Measurements from ENCODE around the gene DACH1. TPM values are rescaled to one million over a fixed set of nuclear protein-coding genes. Genes with fewer than 3 reads are reported as not detected.

DACH1 gene
- total RNA-seq, 2 experiments from 2014 or later = not detected

DNA sequence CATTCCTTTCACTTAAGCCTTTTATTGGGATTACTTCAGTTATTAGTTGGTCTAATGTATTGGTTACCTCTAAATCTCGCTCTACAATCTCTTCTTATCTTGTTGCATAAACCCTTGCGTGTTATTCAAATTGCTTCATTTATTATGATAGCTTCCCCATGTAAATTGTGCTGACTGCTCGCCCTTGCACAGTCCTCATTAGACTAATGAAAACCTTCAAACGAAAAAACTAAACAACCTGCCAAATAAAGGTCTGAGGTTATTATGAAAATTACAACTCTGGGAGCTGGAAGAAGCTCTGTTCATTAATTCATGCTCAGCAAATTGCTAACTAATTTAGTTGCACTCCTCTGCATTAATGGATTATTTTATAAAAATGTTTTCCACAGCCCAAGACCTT lies 320.1 kb downstream of the DACH1 start:
- DNase-seq = no peak
- Mint-ChIP-seq H3K27ac (no peak overlapping the region), H3K4me1 (no peaks in the 10 kb centered on the region), H3K27me3 (no peaks in the 10 kb centered on the region), H3K4me3 (no peak overlapping the region), H3K9me3 (no peaks in the 10 kb centered on the region), H3K36me3 (ENCODE audit: low read depth) (no peaks in the 10 kb centered on the region)
- POLR2A ChIA-PET = no interaction called here
- CTCF ChIA-PET = no interaction called here

DNA sequence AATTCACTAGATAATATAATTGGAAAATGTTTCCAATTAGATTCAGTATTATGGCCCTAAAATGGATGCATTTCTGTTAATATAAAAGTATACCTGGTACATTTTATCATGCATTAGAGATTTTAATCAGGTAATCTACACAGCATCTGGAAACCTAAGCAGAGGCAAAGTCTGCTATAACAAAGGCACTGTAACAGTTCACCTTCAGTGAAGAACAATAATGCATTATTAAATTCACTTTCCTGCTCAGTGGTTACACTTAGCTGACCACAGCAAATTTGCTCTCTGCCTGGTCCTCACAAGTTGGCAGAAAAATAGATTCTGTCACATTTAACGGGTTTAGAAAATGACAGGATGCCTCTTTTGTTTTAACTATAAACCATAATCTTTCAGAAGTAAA lies 326.9 kb downstream of the DACH1 start:
- Mint-ChIP-seq H3K4me3 (no peak overlapping the region), H3K27me3 (no peaks in the 10 kb centered on the region), H3K36me3 (ENCODE audit: low read depth) (no peaks in the 10 kb centered on the region), H3K27ac (no peak overlapping the region), H3K9me3 (no peaks in the 10 kb centered on the region), H3K4me1 (no peaks in the 10 kb centered on the region)
- no peak for DNase-seq
- CTCF ChIA-PET = no interaction called here
- POLR2A ChIA-PET = no interaction called here

DNA sequence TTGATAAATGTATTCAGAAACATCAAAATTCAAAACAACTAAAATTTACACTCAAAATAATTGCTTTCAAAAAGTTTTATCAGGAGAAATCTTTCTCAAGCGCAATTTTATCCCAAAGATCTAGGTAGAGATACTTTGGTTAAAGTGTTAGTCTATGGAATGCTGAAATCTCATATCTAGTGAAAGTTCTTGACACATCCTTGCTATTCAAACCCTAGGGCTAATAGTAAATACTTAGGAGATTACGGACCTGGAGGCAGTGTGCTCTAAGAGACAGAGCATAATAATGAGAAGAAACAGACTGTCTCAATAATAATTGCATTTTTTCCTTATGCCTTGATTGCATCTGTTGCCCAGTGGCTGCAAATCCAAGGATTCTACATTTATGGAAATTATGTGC lies 330.8 kb downstream of the DACH1 start:
- ChIA-PET POLR2A (no interaction called here), CTCF (no interaction called here)
- H3K9me3 Mint-ChIP-seq = no peaks in the 10 kb centered on the region
- H3K27ac Mint-ChIP-seq = no peak overlapping the region
- no peaks in the 10 kb centered on the region for H3K27me3 Mint-ChIP-seq
- H3K4me1 Mint-ChIP-seq = no peaks in the 10 kb centered on the region
- no peak for DNase-seq
- H3K36me3 Mint-ChIP-seq (ENCODE audit: low read depth) = no peaks in the 10 kb centered on the region
- no peak overlapping the region for H3K4me3 Mint-ChIP-seq

DNA sequence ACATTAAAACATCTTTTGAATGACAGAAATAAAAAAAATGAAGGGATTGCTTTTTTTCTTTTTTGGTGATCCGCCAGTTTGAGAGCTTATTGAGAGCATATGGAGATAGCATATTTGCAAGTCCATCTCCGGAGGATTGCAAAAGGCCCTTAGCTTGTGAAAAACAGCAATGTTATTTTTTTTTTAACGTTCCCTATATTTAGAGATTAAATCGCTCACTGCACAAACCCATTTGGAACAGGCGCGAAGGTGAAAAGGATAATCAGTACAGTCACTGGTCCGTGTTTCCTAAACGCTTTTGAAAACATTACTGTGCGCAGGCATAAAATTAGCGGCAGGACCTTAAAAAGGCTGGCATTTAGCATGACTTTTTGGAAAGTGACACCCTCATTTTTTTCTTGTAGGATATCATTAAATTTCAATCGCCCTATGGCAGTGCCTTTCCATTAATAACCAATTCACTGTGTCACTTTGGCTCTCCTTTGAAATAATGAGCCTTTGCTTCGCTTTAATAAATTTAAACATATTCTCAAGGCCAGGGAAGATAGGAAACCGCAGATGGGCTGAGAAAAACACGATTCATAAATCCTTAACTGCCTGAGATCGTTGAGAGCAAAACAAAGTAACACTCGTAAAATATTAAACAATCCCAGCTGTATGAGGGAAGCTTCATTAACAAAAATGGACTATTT lies 342.2 kb downstream of the DACH1 start:
- Mint-ChIP-seq H3K4me1 (no peaks in the 10 kb centered on the region), H3K27ac (no peak overlapping the region), H3K4me3 (no peak overlapping the region), H3K27me3 (no peaks in the 10 kb centered on the region), H3K9me3 (no peaks in the 10 kb centered on the region), H3K36me3 (ENCODE audit: low read depth) (no peaks in the 10 kb centered on the region)
- CTCF ChIA-PET = no interaction called here
- POLR2A ChIA-PET = no interaction called here
- no peak for DNase-seq

DNA sequence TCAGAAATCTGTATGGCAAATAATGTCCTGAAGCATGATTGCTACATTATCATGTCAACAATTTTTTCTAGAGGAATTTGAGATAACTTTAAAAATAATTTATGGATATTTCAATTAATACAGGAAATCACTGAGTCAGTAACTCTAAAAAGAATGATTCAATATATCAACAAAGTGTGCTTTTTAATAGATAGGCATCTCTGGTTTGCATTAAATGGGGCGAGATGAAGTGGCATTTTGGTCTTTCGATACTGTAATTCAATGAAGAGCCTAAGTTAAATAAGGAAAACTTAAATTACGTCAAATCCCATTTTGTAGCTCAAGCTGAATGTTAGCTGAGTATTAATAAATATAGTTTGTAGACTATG lies 342.8 kb downstream of the DACH1 start:
- no peaks in the 10 kb centered on the region for H3K9me3 Mint-ChIP-seq
- H3K4me1 Mint-ChIP-seq = no peaks in the 10 kb centered on the region
- no peak overlapping the region for H3K27ac Mint-ChIP-seq
- H3K36me3 Mint-ChIP-seq (ENCODE audit: low read depth) = no peaks in the 10 kb centered on the region
- ChIA-PET POLR2A (no interaction called here), CTCF (no interaction called here)
- no peak for DNase-seq
- H3K27me3 Mint-ChIP-seq = no peaks in the 10 kb centered on the region
- H3K4me3 Mint-ChIP-seq = no peak overlapping the region

DNA sequence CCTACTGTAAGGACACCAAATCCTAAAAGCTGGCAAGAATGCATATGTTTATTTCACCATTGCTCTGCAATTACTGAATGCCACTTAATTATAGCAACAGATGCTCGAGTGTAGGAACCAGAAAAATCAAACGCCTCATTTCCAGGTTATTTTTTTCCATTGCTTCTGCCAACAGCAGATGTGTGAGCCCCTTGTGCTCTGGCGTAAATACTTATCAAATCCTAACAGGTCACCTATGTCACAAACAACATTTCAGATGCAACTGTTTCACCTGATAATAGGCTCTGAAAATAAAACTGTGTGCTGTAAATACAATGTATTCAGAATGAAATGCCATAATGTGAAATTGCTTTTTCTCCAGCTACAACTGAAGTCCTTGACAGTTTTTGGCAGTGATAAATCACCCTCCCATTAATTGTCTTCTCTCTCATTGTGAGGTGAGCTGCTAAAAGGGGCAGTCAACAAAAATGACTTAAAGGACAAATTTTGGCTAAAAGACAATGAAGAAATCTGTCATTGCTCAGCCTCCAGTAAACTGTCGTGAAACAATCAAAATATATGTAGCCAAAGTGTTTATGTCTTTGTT lies 344.0 kb downstream of the DACH1 start:
- POLR2A ChIA-PET = no interaction called here
- no peaks in the 10 kb centered on the region for H3K36me3 Mint-ChIP-seq (ENCODE audit: low read depth)
- DNase-seq = no peak
- CTCF ChIA-PET = no interaction called here
- H3K4me3 Mint-ChIP-seq = no peak overlapping the region
- no peak overlapping the region for H3K27ac Mint-ChIP-seq
- H3K27me3 Mint-ChIP-seq = no peaks in the 10 kb centered on the region
- no peaks in the 10 kb centered on the region for H3K9me3 Mint-ChIP-seq
- H3K4me1 Mint-ChIP-seq = no peaks in the 10 kb centered on the region

DNA sequence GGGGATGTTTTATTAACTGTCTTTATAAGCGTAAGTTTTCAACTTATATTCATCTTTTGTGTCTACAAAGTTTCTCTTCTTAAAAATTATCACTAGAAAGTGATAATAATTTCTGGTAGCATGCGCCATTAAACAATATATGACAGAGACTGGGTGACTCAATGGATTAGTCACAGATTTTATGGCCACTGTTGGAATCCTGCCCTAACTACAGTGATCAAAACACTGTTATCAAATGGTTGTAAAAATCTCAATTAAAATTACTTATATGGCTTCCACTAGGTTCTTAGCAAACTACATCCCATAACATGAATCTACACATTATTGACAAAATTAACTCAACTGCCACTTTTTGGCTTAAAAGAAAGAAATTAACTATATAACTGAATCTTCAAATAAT lies 350.0 kb downstream of the DACH1 start:
- H3K4me1 Mint-ChIP-seq = no peaks in the 10 kb centered on the region
- H3K27ac Mint-ChIP-seq = no peak overlapping the region
- H3K4me3 Mint-ChIP-seq = no peak overlapping the region
- DNase-seq = no peak
- H3K9me3 Mint-ChIP-seq = no peaks in the 10 kb centered on the region
- ChIA-PET CTCF (no interaction called here), POLR2A (no interaction called here)
- no peaks in the 10 kb centered on the region for H3K27me3 Mint-ChIP-seq
- no peaks in the 10 kb centered on the region for H3K36me3 Mint-ChIP-seq (ENCODE audit: low read depth)

DNA sequence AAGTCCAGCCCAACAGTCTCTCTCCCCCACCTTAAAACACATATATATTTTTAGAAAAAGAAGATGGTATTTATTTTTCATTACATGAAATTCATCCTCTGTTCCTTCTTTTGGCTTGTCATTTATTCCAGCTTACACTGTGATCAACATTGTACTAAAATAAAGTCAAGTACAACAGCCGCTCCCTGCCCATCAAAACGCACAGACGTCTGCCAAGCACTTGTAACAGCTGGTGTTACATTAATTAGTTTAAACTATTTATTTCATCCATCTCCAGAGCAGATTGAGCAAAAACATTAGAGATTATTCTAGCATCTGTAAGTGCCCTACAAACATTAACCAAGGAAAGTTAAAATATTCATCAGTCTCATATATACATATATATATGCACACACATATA lies 350.5 kb downstream of the DACH1 start:
- DNase-seq = no peak
- ChIA-PET CTCF (no interaction called here), POLR2A (no interaction called here)
- Mint-ChIP-seq H3K27ac (no peak overlapping the region), H3K9me3 (no peaks in the 10 kb centered on the region), H3K27me3 (no peaks in the 10 kb centered on the region), H3K4me1 (no peaks in the 10 kb centered on the region), H3K36me3 (ENCODE audit: low read depth) (no peaks in the 10 kb centered on the region), H3K4me3 (no peak overlapping the region)

DNA sequence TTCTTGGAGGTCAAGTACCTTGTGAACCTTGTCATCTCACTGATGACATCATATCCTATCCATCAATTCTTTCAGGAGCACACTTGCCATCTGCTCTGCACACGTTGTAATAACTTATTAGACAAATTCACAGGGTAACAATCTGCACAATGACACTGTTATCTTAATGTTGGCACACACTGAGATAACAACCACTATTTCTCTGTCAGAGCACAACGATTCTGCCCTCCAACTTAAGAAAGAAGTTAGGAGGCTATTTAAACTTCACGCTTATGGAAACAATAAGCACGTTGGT lies 351.3 kb downstream of the DACH1 start:
- DNase-seq = no peak
- ChIA-PET CTCF (no interaction called here), POLR2A (no interaction called here)
- no peak overlapping the region for H3K27ac Mint-ChIP-seq
- H3K36me3 Mint-ChIP-seq (ENCODE audit: low read depth) = no peaks in the 10 kb centered on the region
- H3K4me3 Mint-ChIP-seq = no peak overlapping the region
- no peaks in the 10 kb centered on the region for H3K9me3 Mint-ChIP-seq
- H3K4me1 Mint-ChIP-seq = no peaks in the 10 kb centered on the region
- H3K27me3 Mint-ChIP-seq = no peaks in the 10 kb centered on the region

DNA sequence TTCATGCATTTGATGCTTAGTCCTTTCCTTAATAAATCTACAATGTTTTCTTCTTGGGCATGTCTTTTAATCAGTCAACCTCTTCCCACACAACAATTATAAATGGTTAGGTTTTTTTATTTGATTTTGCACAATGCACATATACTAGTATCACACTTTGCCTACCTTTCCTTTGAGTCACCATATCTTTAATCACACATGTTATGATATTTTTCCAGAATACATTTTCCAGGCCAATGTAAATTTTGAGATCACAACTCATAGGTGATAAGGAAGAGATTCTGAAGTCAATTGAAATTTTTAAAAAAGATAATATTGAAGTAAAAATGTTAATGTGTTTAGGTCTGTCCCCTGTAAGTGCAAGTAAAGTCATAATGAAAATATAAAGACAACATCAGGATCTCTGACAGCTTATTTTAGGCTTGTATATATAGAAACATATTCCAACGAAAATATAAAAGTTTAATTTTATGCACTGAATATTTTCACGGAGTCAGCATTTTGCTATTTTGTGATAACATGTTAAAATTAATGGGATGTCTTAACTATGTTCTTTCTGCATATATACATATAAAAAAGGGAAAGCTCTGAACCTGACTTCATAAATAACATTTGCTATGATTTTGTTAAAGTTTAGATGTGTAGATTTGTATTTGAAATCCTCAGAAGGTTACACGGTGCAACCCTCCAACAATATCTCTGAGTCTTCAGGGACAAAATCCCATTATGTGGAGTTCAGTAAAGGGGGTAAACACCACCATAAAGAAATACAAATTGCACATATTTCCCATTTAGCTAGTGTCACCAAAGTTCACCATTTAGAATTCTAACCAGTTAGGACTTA lies 351.9 kb downstream of the DACH1 start:
- peaks cover under 1% of the 10 kb centered on the region for H3K9me3 Mint-ChIP-seq
- no peak overlapping the region for H3K4me3 Mint-ChIP-seq
- no peaks in the 10 kb centered on the region for H3K27me3 Mint-ChIP-seq
- H3K36me3 Mint-ChIP-seq (ENCODE audit: low read depth) = no peaks in the 10 kb centered on the region
- H3K27ac Mint-ChIP-seq = no peak overlapping the region
- no peak for DNase-seq
- CTCF ChIA-PET = no interaction called here
- POLR2A ChIA-PET = no interaction called here
- H3K4me1 Mint-ChIP-seq = no peaks in the 10 kb centered on the region

DNA sequence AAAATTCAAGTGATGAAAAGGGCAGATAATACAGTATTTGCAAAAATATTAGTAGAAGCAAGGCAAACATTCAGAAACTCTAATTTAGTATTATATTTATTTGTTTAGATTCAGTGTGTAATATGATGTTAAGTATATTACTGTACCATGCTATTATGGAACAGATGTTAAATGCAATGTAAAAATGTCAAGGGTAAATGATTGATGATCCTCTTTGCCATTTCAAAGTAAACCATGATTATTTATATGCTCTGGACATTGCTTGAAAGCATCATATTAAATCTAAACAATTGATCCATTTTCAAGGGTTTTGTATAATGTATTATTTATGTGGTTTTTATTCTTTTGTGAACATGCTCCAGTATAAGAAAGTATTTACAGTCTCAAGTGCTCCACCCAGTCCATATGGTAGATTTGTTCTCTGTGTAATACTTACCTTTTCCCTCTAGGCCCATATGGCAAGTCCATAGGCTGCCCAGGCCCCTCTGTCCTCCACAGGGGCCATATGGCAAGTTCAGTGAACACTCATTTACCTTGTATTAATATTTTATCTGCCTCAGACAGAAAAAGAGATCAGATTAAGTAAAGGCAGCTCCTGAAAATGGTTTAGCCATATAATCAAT lies 353.5 kb downstream of the DACH1 start:
- no peaks in the 10 kb centered on the region for H3K36me3 Mint-ChIP-seq (ENCODE audit: low read depth)
- DNase-seq = no peak
- H3K4me1 Mint-ChIP-seq = no peaks in the 10 kb centered on the region
- H3K27me3 Mint-ChIP-seq = no peaks in the 10 kb centered on the region
- H3K27ac Mint-ChIP-seq = no peak overlapping the region
- ChIA-PET POLR2A (no interaction called here), CTCF (no interaction called here)
- H3K9me3 Mint-ChIP-seq = peaks cover 3% of the 10 kb centered on the region
- H3K4me3 Mint-ChIP-seq = no peak overlapping the region

DNA sequence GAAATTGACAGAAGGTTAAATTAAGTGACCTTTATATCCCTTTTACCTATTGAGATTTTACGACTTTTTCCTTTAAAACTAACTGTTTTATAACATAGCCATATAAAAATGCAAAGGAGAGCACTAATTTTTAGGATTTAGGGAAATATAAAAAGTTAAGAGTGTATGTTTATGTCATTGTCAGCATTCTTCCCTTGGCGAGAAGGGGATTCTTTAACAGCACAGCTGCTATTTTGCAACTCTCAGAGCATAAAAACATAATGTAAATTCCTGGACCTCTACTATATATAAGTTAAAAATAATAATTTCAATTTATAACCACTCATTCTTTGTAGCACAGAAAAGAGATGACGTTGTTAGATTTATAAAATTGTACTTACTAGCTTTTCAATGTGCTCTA lies 363.2 kb downstream of the DACH1 start:
- Mint-ChIP-seq H3K27ac (no peak overlapping the region), H3K4me1 (no peaks in the 10 kb centered on the region), H3K36me3 (ENCODE audit: low read depth) (no peaks in the 10 kb centered on the region), H3K4me3 (no peak overlapping the region), H3K9me3 (no peaks in the 10 kb centered on the region), H3K27me3 (no peaks in the 10 kb centered on the region)
- ChIA-PET POLR2A (no interaction called here), CTCF (no interaction called here)
- no peak for DNase-seq

DNA sequence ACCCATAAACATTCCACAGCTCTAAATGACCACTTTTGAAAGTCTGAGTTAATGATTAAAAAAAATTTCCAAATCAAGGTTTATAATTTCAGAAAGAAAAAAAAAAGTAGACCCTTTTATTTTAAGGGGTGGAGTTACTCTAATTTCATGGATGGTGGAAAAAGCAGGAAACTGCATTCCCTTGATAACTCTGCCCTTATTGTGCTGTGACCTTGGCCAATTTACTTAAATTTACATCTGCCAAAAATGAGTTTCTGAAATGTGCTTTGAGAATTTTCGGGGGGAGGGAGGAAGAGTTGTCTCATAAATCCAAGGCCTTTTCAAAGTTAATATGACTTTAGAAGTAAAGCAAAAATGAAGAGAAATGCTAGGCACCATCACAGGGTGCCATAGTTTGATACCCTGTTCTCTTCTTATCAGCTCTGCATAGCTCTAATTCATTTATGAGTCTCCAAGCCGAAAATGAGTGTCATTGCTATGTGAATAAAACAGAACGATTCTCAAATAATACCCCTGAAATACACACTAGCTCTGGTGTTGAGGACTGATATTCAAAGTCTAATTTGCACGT lies 367.0 kb downstream of the DACH1 start:
- H3K9me3 Mint-ChIP-seq = no peaks in the 10 kb centered on the region

DNA sequence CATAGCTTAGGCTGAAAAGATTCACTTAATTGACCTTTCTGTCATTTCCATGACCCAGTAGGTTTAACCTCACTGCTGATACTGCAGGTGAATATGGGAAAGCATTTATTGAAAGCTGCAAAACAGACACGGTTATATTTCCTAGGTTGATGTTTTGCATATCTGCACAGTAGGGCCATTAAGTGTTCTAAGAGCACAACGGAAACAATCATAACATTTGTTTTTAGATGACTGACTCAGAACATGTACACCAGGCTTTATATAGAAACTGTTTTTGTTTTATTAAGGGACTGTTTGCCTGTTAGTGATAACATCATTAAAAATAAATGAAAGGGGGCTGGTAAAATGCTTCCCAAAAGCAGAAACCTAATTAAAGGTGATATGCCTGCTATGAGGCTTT lies 367.8 kb downstream of the DACH1 start:
- H3K4me1 Mint-ChIP-seq = no peaks in the 10 kb centered on the region
- no peaks in the 10 kb centered on the region for H3K36me3 Mint-ChIP-seq (ENCODE audit: low read depth)
- DNase-seq = no peak
- H3K9me3 Mint-ChIP-seq = no peaks in the 10 kb centered on the region
- no peak overlapping the region for H3K4me3 Mint-ChIP-seq
- no peaks in the 10 kb centered on the region for H3K27me3 Mint-ChIP-seq
- ChIA-PET CTCF (no interaction called here), POLR2A (no interaction called here)
- H3K27ac Mint-ChIP-seq = no peak overlapping the region

More for the DNA sequence above, 367.0 kb downstream of the DACH1 start:
- Mint-ChIP-seq H3K27ac (no peak overlapping the region), H3K36me3 (ENCODE audit: low read depth) (no peaks in the 10 kb centered on the region), H3K27me3 (no peaks in the 10 kb centered on the region), H3K4me1 (no peaks in the 10 kb centered on the region), H3K4me3 (no peak overlapping the region)
- ChIA-PET CTCF (no interaction called here), POLR2A (no interaction called here)
- DNase-seq = no peak
